Upper lobe of left lung (tissue), 6 donors: ENCODE results near the gene KCNIP4. TPM values are rescaled to one million over a fixed set of nuclear protein-coding genes. Genes with fewer than 3 reads are reported as not detected.

ENCODE experiments used
- ATAC-seq, 2 donors: fragments of 200-7000 bp; cut with Tn5 transposase; one replicate each; pipeline ENCODE4 v1.9.1; 2022; ENCODE audit warnings: mild to moderate bottlenecking in 2 of 2, moderate library complexity in 2 of 2; ENCODE audit not compliant: low FRiP score in 2 of 2
- DNase-seq, 2 donors: peaks; one replicate each; pipeline ENCODE4 v3.0.0-alpha.2; 2019 to 2020
- H3K27ac ChIP-seq, 4 donors: fragments of 200-600 bp; sonication (generic); one replicate each; pipeline ENCODE4 v1.5.1; 2016 to 2019
- H3K27me3 ChIP-seq, 4 donors: fragments of 200-600 bp; sonication (generic); one replicate each; pipeline ENCODE4 v1.5.1; 2017 to 2019
- H3K36me3 ChIP-seq, 4 donors: fragments of 200-600 bp; sonication (generic); one replicate each; pipeline ENCODE4 v1.5.1; 2016 to 2019
- H3K4me1 ChIP-seq, 4 donors: fragments of 200-600 bp; sonication (generic); one replicate each; pipeline ENCODE4 v1.5.1; 2018 to 2019
- H3K4me3 ChIP-seq, 4 donors: fragments of 200-600 bp; sonication (generic); one replicate each; pipeline ENCODE4 v1.5.1; 2017 to 2019; ENCODE audit warnings: mild to moderate bottlenecking in 2 of 4, moderate library complexity in 1 of 4
- H3K9me3 ChIP-seq, 4 donors: fragments of 200-600 bp; sonication (generic); one replicate each; pipeline ENCODE4 v1.5.1; 2018 to 2019
- CTCF ChIP-seq, 6 experiments: fragments of 450-650 bp in 4 of 6; fragments of 200-600 bp in 2 of 6; sonication (generic) in 2 of 6; IDR thresholded peaks; one replicate each; pipeline ENCODE4 v1.5.1; 2016 to 2019; ENCODE audit warnings: antibody characterized with exemption in 6 of 6
- EP300 ChIP-seq, 4 donors: sonication (generic); formaldehyde crosslinking; IDR thresholded peaks; one replicate each; pipeline ENCODE4 v1.5.1; 2017; ENCODE audit warnings: antibody characterized with exemption in 4 of 4, control low read depth in 2 of 4
- POLR2A ChIP-seq, 4 donors: fragments of 450-650 bp; IDR thresholded peaks; one replicate each; pipeline ENCODE4 v1.5.1; 2016 to 2017; ENCODE audit warnings: antibody characterized with exemption in 4 of 4, mild to moderate bottlenecking in 2 of 4
- POLR2AphosphoS5 ChIP-seq, 2 donors: sonication (generic); formaldehyde crosslinking; IDR thresholded peaks; one replicate each; pipeline ENCODE4 v1.5.1; 2017; ENCODE audit warnings: antibody characterized with exemption in 2 of 2
- WGBS, 2 donors: methylation state at CpG; one replicate each; pipeline ENCODE4 v1.1.5; 2017 to 2018; 5-methylcytosine and 5-hydroxymethylcytosine counted together
- total RNA-seq, 6 donors: library from RNA; depleted of rRNA in 4 of 6; stranded (reverse); fragments of >200 nt in 4 of 6; gene quantifications; one replicate each; pipeline versions ENCODE4 v1.1.0 to v1.2.1, GENCODE V29; 2016 to 2021
- donor health status: DM: no; HTN: no; CAD: no; lungs with moderate emphysema.
- donor health status: DM: no; HTN: yes; CAD: no; lungs with severe emphysema.

KCNIP4 gene
- total RNA-seq, 6 donors from 2014 or later: 0.20 TPM; not detected in 5

GRCh38 chr4:21454201-21454600 lies 494.4 kb downstream of the KCNIP4 start:
- no peak overlapping the region for H3K27ac ChIP-seq
- no peak for TF ChIP-seq EP300 (IDR thresholded peaks at IDR 0.05)
- no peak for TF ChIP-seq POLR2AphosphoS5 (IDR thresholded peaks at IDR 0.05)
- TF ChIP-seq POLR2A (IDR thresholded peaks at IDR 0.05): no peak
- TF ChIP-seq CTCF (IDR thresholded peaks at IDR 0.05): no peak
- H3K9me3 ChIP-seq: no peaks in the 10 kb centered on the region
- no peak overlapping the region for H3K4me3 ChIP-seq
- no peaks in the 10 kb centered on the region for H3K36me3 ChIP-seq
- ATAC-seq: no peak
- no peaks in the 10 kb centered on the region for H3K4me1 ChIP-seq
- H3K27me3 ChIP-seq: no peaks in the 10 kb centered on the region
- DNase-seq: no peak
- WGBS, 2 donors: 52 to 72% methylated on average over 4 of the region's 4 CpGs

- no peak overlapping the region for H3K27ac ChIP-seq
- H3K36me3 ChIP-seq: no peaks in the 10 kb centered on the region
- H3K4me3 ChIP-seq: no peak overlapping the region
- TF ChIP-seq CTCF (IDR thresholded peaks at IDR 0.05): no peak
- TF ChIP-seq POLR2AphosphoS5 (IDR thresholded peaks at IDR 0.05): no peak
- TF ChIP-seq EP300 (IDR thresholded peaks at IDR 0.05): no peak
- DNase-seq (no peak), ATAC-seq (no peak)
- H3K27me3 ChIP-seq: no peaks in the 10 kb centered on the region
- no peaks in the 10 kb centered on the region for H3K4me1 ChIP-seq
- H3K9me3 ChIP-seq: no peaks in the 10 kb centered on the region
These were observed 495.6 kb downstream of the KCNIP4 start for GRCh38 chr4:21452931-21453330.

- Histone ChIP-seq H3K9me3 (no peaks in the 10 kb centered on the region), H3K27ac (no peak overlapping the region), H3K4me1 (no peaks in the 10 kb centered on the region), H3K36me3 (no peaks in the 10 kb centered on the region), H3K27me3 (no peaks in the 10 kb centered on the region), H3K4me3 (no peak overlapping the region)
- TF ChIP-seq POLR2AphosphoS5 (IDR thresholded peaks at IDR 0.05): no peak
- TF ChIP-seq CTCF (IDR thresholded peaks at IDR 0.05): no peak
- no peak for TF ChIP-seq POLR2A (IDR thresholded peaks at IDR 0.05)
- no peak for TF ChIP-seq EP300 (IDR thresholded peaks at IDR 0.05)
- ATAC-seq (no peak), DNase-seq (no peak)
- 38 to 45% methylated on average over 1 of the region's 1 CpG for WGBS, 2 donors
These were observed 497.5 kb downstream of the KCNIP4 start for GRCh38 chr4:21451032-21451431.

- Histone ChIP-seq H3K4me1 (no peaks in the 10 kb centered on the region), H3K27ac (no peak overlapping the region), H3K9me3 (no peaks in the 10 kb centered on the region), H3K27me3 (no peaks in the 10 kb centered on the region), H3K36me3 (no peaks in the 10 kb centered on the region), H3K4me3 (no peak overlapping the region)
- WGBS, 2 donors: 46 to 62% methylated on average over 4 of the region's 4 CpGs
- no peak for TF ChIP-seq CTCF (IDR thresholded peaks at IDR 0.05)
- TF ChIP-seq POLR2AphosphoS5 (IDR thresholded peaks at IDR 0.05): no peak
- no peak for TF ChIP-seq EP300 (IDR thresholded peaks at IDR 0.05)
- no peak for TF ChIP-seq POLR2A (IDR thresholded peaks at IDR 0.05)
- ATAC-seq: no peak
- DNase-seq: no peak
These were observed 498.2 kb downstream of the KCNIP4 start for GRCh38 chr4:21450331-21450730.

GRCh38 chr4:21447301-21448054 lies 501.1 kb downstream of the KCNIP4 start:
- no peak for TF ChIP-seq POLR2A (IDR thresholded peaks at IDR 0.05)
- no peak for TF ChIP-seq POLR2AphosphoS5 (IDR thresholded peaks at IDR 0.05)
- TF ChIP-seq CTCF (IDR thresholded peaks at IDR 0.05): no peak
- no peak overlapping the region for H3K27ac ChIP-seq
- no peak for DNase-seq
- no peaks in the 10 kb centered on the region for H3K9me3 ChIP-seq
- H3K36me3 ChIP-seq: no peaks in the 10 kb centered on the region
- H3K4me1 ChIP-seq: no peaks in the 10 kb centered on the region
- H3K4me3 ChIP-seq: no peak overlapping the region
- ATAC-seq: no peak
- no peaks in the 10 kb centered on the region for H3K27me3 ChIP-seq
